PFSK-1 (cell line): Measurements from ENCODE around the gene RNF31.

Experiments used
- FOXP2 ChIP-seq: optimal IDR thresholded peaks from 2 replicates; pipeline ENCODE3; 2011; ENCODE audit warnings: borderline replicate concordance, control low read depth, inconsistent platforms; ENCODE audit not compliant: insufficient read depth; ENCODE audit errors: extremely low read length, extremely low read depth
- POLR2AphosphoS5 ChIP-seq: IDR thresholded peaks from 2 replicates; pipeline ENCODE4 v1.6.1; 2012; ENCODE audit warnings: low read depth, mild to moderate bottlenecking, control low read depth, low read length, moderate library complexity
- REST ChIP-seq, 2 experiments: IDR thresholded peaks; 2 replicates each; pipeline versions ENCODE4 v1.6.1 to v1.8.0; 2011 to 2012; ENCODE audit warnings: low read depth in 2 of 2, low read length in 2 of 2, control low read depth in 1 of 2, inconsistent platforms in 1 of 2, mild to moderate bottlenecking in 1 of 2, moderate library complexity in 1 of 2; ENCODE audit not compliant: insufficient read depth in 1 of 2
- SIN3A ChIP-seq: IDR thresholded peaks from 2 replicates; pipeline ENCODE4 v1.6.1; 2012; ENCODE audit warnings: mild to moderate bottlenecking, low read length, moderate library complexity, borderline replicate concordance; ENCODE audit not compliant: insufficient read depth
- TAF1 ChIP-seq: IDR thresholded peaks from 2 replicates; pipeline ENCODE4 v1.6.1; 2012; ENCODE audit warnings: low read length, control low read depth, borderline replicate concordance; ENCODE audit not compliant: insufficient read depth

GRCh38 chr14:24157331-24157730 lies 10.0 kb downstream of the RNF31 start:
- no peak for TF ChIP-seq TAF1
- no peak for TF ChIP-seq REST (IDR thresholded peaks at IDR 0.05; ENCODE audit: insufficient read depth in 1 of 2, low read depth in 2 of 2, low read length in 2 of 2)
- TF ChIP-seq SIN3A, result no peak
- TF ChIP-seq POLR2AphosphoS5, result no peak
- no peak for TF ChIP-seq FOXP2
